Brain microvascular endothelial cell (primary cell): Measurements from ENCODE around the gene TRIM59.

Experiments used
- DNase-seq: peaks from one replicate; pipeline ENCODE4 v3.0.0-alpha.2; 2020
- H3K27ac ChIP-seq: fragments of 250-450 bp; sonication (Bioruptor Pico); 2 replicates; pipeline ENCODE4 v1.5.1; 2020; ENCODE audit warnings: mild to moderate bottlenecking, moderate library complexity
- H3K27me3 ChIP-seq: fragments of 250-450 bp; sonication (Bioruptor Pico); replicated peaks from 2 replicates; pipeline ENCODE4 v1.5.1; 2020; ENCODE audit warnings: mild to moderate bottlenecking
- H3K36me3 ChIP-seq: fragments of 250-450 bp; sonication (Bioruptor Pico); replicated peaks from 2 replicates; pipeline ENCODE4 v1.5.1; 2020; ENCODE audit warnings: mild to moderate bottlenecking
- H3K4me3 ChIP-seq: 2 replicates; pipeline ENCODE4 v1.5.1; 2011; ENCODE audit warnings: low read depth, mild to moderate bottlenecking, control low read depth, low read length, moderate library complexity
- in situ Hi-C: cut with HindIII; loops from 2 replicates; pipeline ENCODE4 v1.10.0; 2017; ENCODE audit warnings: low sequenced_read_pairs, low pct_ligation_motif_present
- TF ChIP-seq, protein P1 (sequence below): IDR thresholded peaks from 2 replicates; pipeline ENCODE4 v1.5.1; 2011; ENCODE audit warnings: low read depth, mild to moderate bottlenecking, moderate library complexity, low read length, control low read depth, inconsistent platforms; ENCODE audit errors: missing control alignments

The TRIM59 gene

DNA sequence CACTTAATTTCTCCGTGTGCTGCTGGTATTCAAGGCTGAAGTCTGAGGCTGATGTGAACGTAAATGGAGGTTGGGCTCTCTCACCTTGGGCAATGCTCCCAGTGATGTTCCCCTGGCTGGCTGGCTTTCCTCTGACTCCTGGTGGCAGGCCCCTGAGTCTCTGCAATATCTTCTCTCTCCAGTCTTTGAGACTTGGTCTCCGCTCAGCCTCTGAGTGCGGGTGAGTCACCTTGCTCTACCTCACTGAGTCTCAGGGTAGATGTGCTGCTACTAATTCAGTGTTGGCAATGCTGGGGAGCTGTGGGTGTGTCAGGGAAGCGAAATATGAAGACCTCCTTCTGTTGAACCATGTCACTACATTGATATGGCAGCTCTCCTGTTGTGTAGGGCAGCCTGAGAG is 31.3 kb upstream of the TRIM59 start:
- no peaks in the 10 kb centered on the region for H3K27me3 ChIP-seq
- H3K4me3 ChIP-seq = no peak overlapping the region
- in situ Hi-C loops = no loop called here
- no peaks in the 10 kb centered on the region for H3K36me3 ChIP-seq
- TF ChIP-seq, protein P1, sequence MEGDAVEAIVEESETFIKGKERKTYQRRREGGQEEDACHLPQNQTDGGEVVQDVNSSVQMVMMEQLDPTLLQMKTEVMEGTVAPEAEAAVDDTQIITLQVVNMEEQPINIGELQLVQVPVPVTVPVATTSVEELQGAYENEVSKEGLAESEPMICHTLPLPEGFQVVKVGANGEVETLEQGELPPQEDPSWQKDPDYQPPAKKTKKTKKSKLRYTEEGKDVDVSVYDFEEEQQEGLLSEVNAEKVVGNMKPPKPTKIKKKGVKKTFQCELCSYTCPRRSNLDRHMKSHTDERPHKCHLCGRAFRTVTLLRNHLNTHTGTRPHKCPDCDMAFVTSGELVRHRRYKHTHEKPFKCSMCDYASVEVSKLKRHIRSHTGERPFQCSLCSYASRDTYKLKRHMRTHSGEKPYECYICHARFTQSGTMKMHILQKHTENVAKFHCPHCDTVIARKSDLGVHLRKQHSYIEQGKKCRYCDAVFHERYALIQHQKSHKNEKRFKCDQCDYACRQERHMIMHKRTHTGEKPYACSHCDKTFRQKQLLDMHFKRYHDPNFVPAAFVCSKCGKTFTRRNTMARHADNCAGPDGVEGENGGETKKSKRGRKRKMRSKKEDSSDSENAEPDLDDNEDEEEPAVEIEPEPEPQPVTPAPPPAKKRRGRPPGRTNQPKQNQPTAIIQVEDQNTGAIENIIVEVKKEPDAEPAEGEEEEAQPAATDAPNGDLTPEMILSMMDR = no peak
- no peak overlapping the region for H3K27ac ChIP-seq
- DNase-seq = no peak

DNA sequence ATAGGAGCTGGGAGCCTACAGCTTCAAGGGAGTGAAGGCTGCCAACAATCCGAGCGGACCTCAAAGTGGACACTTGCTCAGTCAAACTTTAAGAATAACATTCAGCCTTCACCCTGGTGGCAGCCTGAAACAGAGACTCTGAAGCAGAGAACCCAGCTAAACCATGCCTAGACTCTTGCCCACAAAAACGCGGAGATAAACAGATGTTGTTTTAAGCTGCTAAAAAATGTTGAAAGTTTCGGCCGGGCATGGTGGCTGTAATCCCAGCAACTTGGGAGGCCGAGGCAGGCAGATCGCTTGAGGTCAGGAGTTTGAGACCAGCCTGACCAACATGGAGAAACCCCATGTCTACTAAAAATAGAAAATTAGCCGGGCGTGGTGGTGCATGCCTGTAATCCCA is 29.8 kb upstream of the TRIM59 start:
- no peaks in the 10 kb centered on the region for H3K36me3 ChIP-seq
- H3K27me3 ChIP-seq = no peaks in the 10 kb centered on the region
- no peak overlapping the region for H3K4me3 ChIP-seq
- TF ChIP-seq, protein P1 = no peak
- in situ Hi-C loops = no loop called here
- no peak for DNase-seq
- H3K27ac ChIP-seq = no peak overlapping the region

DNA sequence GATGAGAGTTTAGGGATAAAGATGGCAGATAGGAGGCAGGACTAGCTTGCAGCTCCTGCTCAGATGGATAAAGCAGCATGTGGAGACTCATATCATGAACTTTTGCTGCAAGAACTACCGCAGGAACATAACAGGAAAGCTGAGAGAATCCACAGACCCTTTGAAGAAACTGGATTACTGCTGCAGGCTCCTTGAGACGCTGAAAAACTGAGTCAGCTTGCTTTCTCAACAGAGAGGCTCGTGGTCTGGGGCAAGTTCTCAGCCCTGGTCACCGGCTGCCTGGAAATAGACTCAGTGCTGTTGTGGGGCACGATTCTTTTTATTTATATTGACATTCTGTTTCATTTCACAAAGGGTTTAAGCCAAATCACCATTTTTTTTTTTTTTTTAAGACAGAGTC is 28.8 kb upstream of the TRIM59 start:
- TF ChIP-seq, protein P1 = peak; percentile 20
- Histone ChIP-seq H3K27ac (peak overlapping the region; percentile 10), H3K27me3 (no peaks in the 10 kb centered on the region), H3K4me3 (no peak overlapping the region), H3K36me3 (no peaks in the 10 kb centered on the region)
- DNase-seq = peak; percentile 74
- in situ Hi-C loops = no loop called here

DNA sequence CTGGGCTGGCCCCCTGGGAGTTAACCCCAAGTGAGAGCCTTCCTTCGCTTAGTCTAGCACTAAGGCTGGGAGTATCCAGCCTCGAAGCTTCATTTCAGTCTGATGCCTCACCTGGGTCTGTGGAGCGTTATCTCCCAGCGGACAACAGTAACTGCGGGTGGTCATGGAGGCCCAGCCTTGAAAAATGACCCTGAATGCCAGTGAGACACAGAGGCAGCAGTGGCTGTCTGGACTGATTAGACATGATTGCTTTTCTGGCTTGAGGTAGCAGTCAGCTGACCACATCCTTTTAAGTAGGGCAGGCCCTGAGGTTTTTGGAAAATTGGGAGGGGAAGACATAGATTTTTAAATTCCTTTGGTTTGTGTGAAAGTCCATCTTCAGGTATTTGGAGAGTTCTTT is 28.2 kb upstream of the TRIM59 start:
- Histone ChIP-seq H3K4me3 (no peak overlapping the region), H3K27ac (peak overlapping the region; percentile 10), H3K36me3 (no peaks in the 10 kb centered on the region), H3K27me3 (no peaks in the 10 kb centered on the region)
- in situ Hi-C loops = no loop called here
- DNase-seq = peak; percentile 17
- TF ChIP-seq, protein P1 = no peak

DNA sequence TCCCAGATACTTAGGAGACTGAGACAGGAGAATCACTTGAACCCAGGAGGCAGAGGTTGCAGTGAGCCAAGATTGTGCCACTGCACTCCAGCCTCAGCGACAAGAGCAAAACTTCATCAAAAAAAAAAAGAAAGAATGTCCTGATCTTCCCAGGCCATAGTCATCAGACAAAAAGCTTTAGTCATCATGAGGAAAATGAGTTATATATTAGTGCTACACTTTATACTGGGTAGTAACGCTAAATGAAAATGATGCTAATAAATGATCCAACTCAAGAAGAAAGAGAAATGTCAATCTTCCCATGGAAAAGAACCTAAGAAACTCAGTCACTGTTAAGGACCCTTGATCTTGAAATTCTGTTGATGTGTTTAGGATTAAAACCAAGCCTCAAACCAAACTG is 26.3 kb upstream of the TRIM59 start:
- TF ChIP-seq, protein P1 = no peak
- Histone ChIP-seq H3K4me3 (no peak overlapping the region), H3K36me3 (no peaks in the 10 kb centered on the region), H3K27me3 (no peaks in the 10 kb centered on the region), H3K27ac (no peak overlapping the region)
- in situ Hi-C loops = no loop called here
- DNase-seq = no peak

DNA sequence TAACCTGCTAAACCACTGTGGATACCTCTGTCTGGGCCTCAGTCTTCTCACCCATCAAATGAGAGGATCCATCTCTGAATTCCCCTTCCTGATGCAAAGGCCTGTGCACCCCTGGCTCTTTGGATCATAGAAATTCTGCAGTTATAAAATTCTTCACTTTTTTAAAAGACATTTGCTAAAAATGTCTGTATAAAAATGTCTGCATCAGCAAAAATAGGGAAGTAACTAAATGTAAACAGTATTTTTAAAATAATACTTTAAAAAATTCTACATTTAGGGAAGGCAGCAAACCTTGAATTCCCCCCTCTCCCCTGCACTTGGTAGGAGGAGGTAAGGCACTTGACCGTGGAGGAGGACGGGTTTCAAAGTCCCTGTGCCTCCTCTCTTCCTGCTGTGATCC is 25.6 kb upstream of the TRIM59 start:
- H3K4me3 ChIP-seq = no peak overlapping the region
- H3K27me3 ChIP-seq = no peaks in the 10 kb centered on the region
- in situ Hi-C loops = no loop called here
- DNase-seq = no peak
- TF ChIP-seq, protein P1 = no peak
- no peak overlapping the region for H3K27ac ChIP-seq
- no peaks in the 10 kb centered on the region for H3K36me3 ChIP-seq
